HL-60/S4 (cell line): ENCODE data around the gene SGIP1.

ENCODE experiments used
- in situ Hi-C: fragments of 300-500 bp; cut with MboI; formaldehyde crosslinking; loops from 2 replicates; pipeline ENCODE4 v1.14.3; 2022; ENCODE audit warnings: low sequenced_read_pairs

The SGIP1 gene, protein sequence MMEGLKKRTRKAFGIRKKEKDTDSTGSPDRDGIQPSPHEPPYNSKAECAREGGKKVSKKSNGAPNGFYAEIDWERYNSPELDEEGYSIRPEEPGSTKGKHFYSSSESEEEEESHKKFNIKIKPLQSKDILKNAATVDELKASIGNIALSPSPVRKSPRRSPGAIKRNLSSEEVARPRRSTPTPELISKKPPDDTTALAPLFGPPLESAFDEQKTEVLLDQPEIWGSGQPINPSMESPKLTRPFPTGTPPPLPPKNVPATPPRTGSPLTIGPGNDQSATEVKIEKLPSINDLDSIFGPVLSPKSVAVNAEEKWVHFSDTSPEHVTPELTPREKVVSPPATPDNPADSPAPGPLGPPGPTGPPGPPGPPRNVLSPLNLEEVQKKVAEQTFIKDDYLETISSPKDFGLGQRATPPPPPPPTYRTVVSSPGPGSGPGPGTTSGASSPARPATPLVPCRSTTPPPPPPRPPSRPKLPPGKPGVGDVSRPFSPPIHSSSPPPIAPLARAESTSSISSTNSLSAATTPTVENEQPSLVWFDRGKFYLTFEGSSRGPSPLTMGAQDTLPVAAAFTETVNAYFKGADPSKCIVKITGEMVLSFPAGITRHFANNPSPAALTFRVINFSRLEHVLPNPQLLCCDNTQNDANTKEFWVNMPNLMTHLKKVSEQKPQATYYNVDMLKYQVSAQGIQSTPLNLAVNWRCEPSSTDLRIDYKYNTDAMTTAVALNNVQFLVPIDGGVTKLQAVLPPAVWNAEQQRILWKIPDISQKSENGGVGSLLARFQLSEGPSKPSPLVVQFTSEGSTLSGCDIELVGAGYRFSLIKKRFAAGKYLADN

DNA sequence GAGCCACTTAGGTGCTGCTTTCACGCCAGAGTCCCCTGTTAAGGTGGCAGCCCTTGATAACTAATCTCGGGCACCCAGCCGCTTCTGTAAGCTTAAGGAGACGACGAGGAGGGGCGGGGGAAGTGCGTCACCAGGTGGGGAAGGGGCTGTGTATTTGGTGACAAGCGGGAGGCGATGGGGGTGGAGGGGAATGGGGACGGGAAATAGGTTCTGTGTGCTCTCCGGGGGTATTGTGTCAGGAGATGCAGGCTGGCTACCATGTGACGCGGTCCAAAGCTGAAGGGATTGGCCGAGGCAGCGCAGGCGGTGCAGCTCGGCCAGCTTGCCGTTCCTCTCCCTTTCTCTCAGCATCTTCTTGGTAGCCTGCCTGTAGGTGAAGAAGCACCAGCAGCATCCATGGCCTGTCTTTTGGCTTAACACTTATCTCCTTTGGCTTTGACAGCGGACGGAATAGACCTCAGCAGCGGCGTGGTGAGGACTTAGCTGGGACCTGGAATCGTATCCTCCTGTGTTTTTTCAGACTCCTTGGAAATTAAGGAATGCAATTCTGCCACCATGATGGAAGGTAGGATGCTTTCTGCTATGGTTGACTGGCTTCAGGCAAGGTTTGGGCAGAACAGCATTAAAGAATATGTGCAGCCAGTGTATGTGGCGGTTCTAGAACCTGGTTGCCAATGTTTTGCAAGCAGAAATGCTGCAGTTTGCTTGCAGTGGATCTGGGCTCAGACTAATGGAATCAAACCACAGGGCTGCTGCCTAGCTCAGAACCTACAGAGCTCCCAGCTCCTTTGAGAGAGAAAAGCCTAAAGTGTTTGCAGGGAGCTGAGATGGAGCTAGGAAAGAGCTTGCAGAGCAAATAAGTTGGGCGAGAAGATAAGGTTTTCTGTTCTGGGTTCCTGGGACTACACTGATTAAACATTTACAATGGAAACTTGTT is at the start of gene SGIP1:
Gene SGIP1, plus strand, starts transcription at position 350 of the 937 bp plus-strand sequence. Its CDS starts 206 bp downstream, at position 556.
- in situ Hi-C loops, result no loop called here

DNA sequence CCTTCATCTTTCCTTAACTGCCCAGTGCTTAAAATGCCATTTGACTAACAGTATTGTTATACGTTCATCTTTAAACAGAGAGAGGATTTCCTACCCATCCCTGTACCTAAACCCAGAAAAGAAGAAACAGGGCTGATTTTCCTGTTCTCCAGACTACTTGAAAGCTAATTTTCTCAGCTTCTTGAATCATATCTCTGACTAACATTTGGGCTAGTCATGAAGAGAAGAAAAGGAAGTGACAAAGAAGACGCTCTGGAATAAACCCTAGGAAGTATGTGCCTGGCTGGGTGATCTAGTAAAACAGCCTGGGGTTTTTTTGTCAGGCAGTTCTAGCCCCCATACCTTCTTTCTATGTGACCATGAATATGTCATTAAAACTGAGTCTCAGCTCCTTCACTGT is 44.8 kb upstream of the SGIP1 start:
- in situ Hi-C loops, result no loop called here

DNA sequence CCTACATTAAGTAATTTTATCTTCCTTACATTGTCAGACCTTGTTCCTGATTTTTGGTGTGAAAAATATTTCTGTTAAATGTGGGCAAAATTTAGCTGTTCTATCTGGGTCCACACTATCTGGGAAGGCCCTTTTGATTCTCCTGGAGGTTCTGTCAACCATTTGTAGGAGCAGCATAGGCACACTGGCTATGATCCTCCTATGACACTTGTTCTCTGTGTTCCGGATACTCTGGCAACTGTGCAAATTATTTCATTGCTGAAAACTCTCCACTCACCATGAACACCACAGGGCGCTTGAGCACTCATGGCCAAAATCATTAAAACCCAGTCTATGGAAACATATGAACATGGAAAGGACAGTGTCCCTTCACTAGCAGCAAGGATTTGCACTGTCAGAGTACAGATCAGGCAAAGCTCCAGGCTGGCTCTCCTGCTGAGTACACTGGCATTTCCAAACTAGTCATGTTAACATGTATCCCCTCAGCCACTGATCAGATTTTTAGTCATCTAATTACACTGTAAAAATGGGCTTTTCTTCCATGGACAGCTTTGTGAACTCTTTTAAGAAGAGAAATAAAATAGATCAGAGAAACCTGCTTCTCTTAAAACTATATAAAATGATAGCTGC is 43.9 kb upstream of the SGIP1 start:
- in situ Hi-C loops, result no loop called here

DNA sequence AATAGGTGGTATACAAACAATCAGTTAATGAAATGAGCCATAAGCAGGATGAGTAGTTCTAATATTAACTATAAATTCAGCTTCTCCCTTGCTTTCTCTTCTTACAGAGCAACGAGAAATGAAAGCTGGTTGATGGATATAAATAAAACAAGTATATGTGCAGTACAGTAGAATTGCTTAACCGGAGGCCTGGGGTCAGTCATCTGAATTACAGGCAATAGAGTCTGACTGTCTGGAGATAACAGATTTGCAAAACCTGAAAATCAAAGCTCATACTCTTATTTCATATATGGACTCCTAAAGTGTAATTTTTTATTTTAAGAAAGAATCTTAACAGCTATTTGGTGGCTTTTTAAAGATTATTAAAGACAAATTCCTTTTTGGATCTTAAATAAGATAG is 43.1 kb upstream of the SGIP1 start:
- in situ Hi-C loops, result no loop called here

DNA sequence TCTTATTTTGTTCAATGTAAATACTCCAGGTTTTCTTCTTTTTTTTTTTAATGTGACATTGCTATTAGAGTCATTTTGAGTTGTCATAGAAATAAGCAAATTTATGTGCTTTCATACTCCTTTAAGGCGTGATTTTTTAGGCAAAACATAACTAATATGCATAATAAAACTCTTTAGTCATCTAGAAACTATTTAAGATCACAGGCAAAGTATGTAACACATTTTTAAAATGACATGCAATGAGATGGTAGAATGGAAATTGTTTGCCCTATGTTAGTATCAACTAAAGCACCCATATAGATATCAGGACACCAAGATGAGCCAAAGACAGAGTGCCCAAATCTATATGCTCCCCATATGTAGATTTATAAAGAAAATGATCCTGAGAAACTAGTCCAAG is 41.5 kb upstream of the SGIP1 start:
- in situ Hi-C loops, result no loop called here

DNA sequence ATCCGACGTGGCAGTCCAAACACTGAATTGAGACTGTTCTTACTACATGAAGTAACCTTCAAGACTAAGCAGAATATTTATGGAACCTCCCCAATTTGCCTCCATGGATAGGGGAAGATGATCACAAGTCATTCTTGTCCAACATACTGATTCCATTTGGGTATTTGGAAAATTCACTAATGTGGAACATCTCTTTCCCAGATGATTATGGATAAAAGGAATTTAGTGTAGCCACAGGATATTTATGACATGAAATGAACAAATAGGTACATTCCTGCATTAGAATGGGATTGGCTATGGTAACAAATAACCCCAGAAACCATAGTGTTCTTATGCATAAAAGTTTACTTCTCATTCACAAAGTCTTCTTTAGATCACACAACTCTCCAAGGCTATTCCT is 40.2 kb upstream of the SGIP1 start:
- in situ Hi-C loops, result no loop called here

DNA sequence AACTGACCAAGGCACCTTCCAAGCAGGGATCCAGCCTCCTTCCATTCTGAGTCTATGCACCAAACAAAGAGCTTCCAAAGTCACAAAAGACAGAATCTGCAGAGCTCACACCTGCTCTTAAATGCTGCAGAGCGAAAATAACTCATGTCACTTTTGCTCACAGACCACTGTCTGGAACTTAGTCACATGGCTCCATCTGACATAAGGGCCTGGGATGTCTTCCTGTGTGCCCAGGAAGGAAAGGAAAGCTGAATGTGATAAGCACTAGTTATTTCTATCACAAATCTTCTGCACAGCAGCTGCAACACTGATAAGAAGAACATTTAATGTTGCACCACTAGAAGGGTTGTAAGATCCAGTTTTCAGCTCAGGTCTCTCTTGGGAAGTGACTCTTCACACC is 39.5 kb upstream of the SGIP1 start:
- in situ Hi-C loops, result no loop called here

DNA sequence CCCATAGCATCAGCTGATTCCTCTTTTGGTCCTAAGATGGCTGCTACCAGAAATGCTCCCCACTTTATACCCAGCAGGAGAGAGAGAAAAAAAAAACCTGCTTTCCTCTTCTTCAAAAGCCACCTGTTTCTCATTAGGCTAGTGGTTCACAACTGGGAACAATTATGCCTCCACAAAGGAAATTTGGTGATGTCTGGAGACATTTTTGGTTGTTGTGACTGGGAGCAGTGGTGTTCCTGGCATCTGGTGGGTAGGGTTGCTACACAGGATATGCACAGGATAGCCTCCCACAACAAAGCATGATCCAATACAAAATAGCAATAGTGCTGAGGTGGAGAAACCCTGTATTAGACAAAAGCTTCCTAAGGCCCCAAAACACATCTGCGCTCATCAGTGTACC is 38.5 kb upstream of the SGIP1 start:
- in situ Hi-C loops, result no loop called here

DNA sequence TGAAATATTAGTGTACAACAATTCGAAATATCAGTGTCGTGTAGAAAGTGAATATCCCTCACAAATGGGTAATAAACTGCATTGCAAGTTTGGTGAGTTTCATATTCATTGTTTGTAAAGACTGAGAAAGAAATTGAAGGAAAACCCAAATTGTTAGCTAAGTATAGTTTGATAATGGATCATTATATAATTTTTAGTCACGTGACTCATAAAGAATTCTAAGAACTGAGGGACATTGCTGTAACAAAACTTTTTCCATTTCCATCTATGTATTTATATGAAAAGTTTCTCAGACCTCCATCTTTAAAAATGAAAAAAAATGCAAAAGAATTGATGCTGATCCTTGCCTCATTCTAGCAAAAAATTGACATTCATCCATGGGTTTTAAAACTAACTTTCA is 36.0 kb upstream of the SGIP1 start:
- in situ Hi-C loops, result no loop called here

DNA sequence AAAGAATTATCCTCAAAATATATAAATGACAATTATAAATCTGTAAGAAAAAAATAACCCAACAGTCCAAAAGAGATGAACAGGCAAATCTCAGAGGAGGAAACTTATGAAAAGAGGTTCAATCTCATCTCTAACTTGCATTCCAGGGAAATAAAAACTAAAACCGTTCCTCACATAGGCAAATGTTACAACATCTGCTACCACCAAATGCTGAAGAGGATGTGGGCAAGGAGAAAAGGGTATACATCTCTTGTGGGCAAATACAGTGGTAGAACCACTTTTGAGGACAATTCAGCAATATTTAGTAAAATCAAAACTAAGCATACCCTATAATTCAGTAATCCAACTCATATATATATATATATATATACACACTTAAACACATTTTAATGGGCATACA is 33.7 kb upstream of the SGIP1 start:
- in situ Hi-C loops, result no loop called here

DNA sequence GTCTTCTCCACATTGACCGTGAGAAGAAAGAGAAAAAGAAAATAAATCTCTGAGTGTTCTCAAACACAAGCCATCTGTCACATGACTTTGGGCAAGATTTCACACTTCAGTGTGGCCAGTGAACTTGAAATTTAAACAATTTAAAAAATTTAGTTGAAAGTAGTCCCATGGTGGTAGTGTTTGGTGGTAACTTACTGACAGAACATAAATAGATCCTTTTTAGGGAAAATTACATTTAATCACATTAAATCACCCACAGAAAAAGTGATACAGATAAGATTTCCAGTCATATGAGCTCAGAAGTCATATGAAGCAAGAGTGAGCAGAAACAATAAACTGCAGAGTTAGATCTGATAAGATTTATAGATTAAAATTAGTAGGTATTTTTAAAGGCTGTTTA is 31.9 kb upstream of the SGIP1 start:
- in situ Hi-C loops, result no loop called here

DNA sequence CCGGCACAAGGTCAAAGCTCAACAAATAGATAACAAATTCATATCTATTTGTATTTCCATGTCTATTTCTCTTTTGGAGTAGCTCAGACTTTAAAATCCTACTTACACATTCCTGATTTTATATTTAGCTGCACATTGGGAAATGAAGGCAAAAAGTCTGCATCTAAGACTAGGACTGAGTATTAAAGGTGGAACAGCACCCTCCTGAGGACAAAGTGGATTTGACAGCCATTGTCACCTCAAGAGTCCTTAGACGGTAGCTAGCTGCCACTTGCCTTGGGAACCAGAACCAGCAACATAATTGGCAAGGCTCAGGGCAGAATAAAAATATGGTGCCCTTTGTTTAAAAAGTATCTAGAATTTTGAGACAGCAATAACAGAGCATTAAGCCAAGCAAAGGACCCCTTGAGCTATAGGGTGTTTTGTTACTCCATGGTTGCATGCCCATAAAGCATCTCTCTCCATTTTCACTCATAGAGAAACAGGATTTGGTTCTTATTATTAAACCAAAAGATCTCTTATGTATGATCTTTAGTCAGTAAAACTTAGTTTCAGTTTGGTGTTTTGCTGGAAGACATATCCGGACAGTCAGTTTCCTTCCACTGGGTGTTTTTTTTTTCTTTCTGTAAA is 30.0 kb upstream of the SGIP1 start:
- in situ Hi-C loops, result no loop called here

DNA sequence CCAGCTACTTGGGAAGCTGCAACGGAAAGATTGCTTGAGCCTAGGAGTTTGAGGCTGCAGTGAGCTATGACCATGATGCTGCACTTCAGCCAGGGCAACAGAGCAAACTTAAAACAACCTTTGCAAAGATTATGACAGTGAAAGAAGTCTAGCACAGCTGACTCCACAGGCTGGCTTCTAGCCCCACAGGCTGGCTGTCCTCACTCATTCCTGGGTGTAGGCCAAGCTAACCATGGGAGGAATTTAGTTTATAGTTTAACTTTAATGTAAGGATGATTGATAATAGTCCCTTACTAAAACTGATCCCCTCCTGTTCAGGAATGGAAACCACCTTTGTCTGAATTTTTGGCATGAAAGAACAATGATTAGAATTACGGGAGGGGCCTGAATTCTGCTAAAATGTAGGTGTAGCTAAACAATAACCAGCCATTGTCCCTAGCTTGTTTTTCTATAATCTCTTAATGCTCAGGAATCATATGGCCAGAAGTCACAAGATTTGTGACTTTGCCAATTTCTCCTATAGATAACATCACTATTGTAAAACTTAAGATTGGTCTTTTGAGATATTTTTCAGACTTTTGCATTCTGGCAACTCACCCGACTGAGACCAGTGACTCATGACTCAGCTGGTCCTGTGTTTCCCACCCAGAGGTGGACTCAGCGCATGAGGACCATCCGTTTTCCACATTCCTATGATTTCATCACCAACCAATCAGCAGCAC is 28.1 kb upstream of the SGIP1 start:
- in situ Hi-C loops, result no loop called here

DNA sequence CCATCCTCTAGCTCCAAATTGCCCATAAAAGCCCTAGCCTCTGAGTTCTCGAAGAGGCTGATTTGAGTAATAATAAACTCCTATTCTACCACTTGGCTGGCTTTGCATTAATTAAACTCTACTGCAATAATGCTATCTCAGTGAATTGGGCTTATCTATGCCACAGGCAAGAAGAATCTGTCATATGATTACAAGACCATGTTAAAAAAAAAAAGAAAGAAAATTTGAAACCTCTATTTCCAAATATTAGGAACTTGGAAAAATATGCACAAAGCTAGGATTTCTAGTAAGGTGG is 27.6 kb upstream of the SGIP1 start:
- in situ Hi-C loops, result no loop called here

DNA sequence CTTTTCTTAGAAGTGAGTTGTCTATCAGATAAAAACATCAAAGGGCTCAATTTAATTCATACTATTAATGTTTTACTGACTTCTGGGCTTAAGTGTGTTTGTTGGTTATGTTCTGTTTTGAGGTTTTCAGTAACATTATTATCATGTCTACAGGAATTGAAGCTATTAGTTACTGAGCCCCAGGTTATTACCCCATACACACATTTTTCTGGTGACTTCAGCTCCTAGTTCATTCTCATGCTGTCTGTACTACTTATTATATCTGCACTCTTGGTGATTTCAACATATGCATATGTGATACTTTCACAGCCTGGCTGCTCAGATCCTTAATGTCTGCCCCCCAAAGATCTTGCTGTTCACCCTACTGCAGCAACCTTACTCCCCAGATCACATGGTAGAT is 27.0 kb upstream of the SGIP1 start:
- in situ Hi-C loops, result no loop called here

DNA sequence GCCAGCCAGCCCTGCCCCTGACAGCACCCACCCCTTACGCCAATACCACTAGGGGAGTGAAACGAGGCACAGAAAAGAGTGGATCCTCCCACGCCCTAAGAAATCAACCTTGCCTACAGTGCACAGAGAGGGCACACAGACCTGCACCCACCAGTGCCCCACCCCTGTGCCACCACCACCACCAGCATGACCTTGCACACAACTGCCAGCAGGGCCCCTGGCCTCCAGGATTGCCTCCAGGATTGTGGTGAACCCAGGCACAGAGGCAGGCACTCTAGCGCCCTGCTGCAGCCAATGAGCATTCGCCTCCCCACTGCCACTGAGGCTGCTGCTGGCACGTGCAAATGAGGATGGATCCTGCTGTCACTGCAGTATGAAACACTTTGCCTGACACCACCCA is 23.5 kb upstream of the SGIP1 start:
- in situ Hi-C loops, result no loop called here

DNA sequence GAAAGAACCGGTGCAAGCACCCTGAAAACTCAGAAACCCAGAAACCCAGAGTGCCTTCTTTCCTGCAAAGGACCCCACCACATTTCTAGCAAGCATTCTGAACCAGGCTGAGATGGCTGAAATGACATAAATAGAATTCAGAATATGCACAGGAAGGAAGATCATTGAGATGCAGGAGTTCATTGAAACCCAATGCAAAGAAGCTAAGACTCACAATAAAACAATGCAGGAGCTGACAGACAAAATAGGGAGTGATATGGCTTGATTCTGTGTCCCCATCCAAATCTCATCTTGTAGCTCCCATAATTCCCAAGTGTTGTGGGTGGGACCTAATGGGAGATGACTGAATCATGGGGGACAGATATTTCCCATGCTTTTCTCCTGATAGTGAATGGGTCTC is 22.8 kb upstream of the SGIP1 start:
- in situ Hi-C loops, result no loop called here

DNA sequence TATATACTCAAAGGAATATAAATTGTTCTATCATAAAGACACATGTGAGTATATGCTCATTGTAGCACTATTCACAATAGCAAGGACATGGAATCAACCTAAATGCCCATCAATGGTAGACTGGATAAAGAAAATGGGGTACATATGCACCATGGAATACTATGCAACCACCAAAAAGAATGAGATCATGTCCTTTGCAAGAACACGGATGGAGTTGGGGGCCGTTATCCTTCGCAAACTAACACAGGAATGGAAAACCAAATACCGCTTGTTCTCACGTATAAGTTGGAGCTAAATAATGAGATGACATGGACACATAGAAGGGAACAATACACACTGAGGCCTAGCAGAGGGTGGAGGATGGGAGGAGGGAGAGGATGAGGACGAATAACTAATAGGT is 16.0 kb upstream of the SGIP1 start:
- in situ Hi-C loops, result no loop called here

DNA sequence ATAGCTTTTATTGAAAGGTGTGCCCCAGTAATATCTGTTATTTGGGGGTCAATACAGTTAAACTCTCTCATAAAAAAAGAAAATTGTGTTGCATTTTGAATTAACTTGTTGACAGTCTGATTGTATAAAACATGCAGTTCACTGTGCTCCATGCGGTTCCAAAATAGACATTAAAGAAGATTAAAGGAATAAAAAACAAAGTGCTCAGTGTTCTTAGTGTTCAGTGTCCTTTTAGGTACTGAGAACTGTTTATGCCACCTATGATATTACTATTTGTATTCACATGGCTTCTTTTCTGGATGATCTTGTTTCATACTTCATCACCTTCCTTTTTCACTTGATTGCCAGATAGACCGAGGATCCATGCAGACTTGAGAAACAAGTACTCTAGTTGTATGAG is 15.3 kb upstream of the SGIP1 start:
- in situ Hi-C loops, result no loop called here

DNA sequence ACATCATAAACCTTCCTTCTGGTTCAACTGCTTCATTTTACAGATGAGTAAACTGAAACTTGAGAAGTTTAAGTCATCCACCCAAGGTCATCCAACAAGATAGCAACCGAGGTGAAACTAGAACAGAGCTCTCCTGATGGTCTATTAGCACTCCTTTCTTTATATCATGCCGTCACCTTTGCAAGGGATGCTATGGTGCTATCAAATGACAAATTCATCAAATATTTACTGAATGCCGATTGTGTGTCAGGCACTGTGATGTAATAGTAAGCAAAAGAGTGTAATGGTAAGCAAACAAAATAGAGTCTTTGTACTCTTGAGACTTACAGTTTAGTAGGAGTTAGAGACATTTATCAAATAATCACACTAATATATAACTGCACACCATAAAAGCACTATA is 14.0 kb upstream of the SGIP1 start:
- in situ Hi-C loops, result no loop called here
